HFF-Myc (cell line): Measurements from ENCODE around the gene CHST11.
A peak's percentile ranks its signal among the peaks of the same experiment; 100 is the strongest.

Source experiments
- DNase-seq: peaks from one replicate; pipeline ENCODE4 v3.0.0-alpha.2; 2011; ENCODE audit warnings: low read depth; ENCODE audit errors: extremely low read depth
- H3K4me3 ChIP-seq: replicated peaks from 2 replicates; pipeline ENCODE4 v1.5.1; 2011; ENCODE audit warnings: low read depth, mild to moderate bottlenecking, control low read depth, low read length
- CTCF ChIP-seq: IDR thresholded peaks from 2 replicates; pipeline ENCODE4 v1.5.1; 2012; ENCODE audit warnings: mild to moderate bottlenecking, low read depth, low read length, control low read depth; ENCODE audit errors: missing control alignments

CHST11 gene

GRCh38 chr12:104456417-104456949, at the start of gene CHST11:
Gene CHST11 (plus strand): TSS chr12:104456948.
- H3K4me3 ChIP-seq = peak within 1 kb of the TSS; percentile 92
- peak; percentile 17 for TF ChIP-seq CTCF
- DNase-seq = peak; percentile 50

GRCh38 chr12:104407438-104407837, 49.3 kb upstream of the CHST11 start:
- no peak for DNase-seq
- no peak overlapping the region for H3K4me3 ChIP-seq
- no peak for TF ChIP-seq CTCF

GRCh38 chr12:104407922-104408321, 48.8 kb upstream of the CHST11 start:
- H3K4me3 ChIP-seq = no peak overlapping the region
- no peak for TF ChIP-seq CTCF
- DNase-seq = no peak

GRCh38 chr12:104410326-104410725, 46.4 kb upstream of the CHST11 start:
- no peak for TF ChIP-seq CTCF
- H3K4me3 ChIP-seq = no peak overlapping the region
- DNase-seq = no peak

GRCh38 chr12:104410786-104411185, 46.0 kb upstream of the CHST11 start:
- no peak for TF ChIP-seq CTCF
- no peak for DNase-seq
- H3K4me3 ChIP-seq = no peak overlapping the region

GRCh38 chr12:104411826-104412641, 44.7 kb upstream of the CHST11 start:
- TF ChIP-seq CTCF = no peak
- H3K4me3 ChIP-seq = no peak overlapping the region
- no peak for DNase-seq
